MM.1S (cell line): ENCODE data around the gene FGGY.

Source experiments
- CTCF ChIP-seq: fragments of 300-600 bp; sonication (generic); IDR thresholded peaks from 2 replicates; pipeline ENCODE4 v1.5.1; 2016; ENCODE audit warnings: antibody characterized with exemption, low read length, mixed read lengths
- EZH2 ChIP-seq: fragments of 300-600 bp; sonication (generic); optimal IDR thresholded peaks from 2 replicates; pipeline ENCODE3; 2017; ENCODE audit warnings: low read depth, mild to moderate bottlenecking, antibody characterized with exemption, low read length, mixed read lengths
- EZH2phosphoT487 ChIP-seq: fragments of 300-600 bp; sonication (generic); IDR thresholded peaks from 2 replicates; pipeline ENCODE4 v1.6.1; 2018; ENCODE audit warnings: antibody characterized with exemption, low read length

GRCh38 chr1:59289570-59289969 is 7.3 kb upstream of the FGGY start:
- TF ChIP-seq EZH2 (no peak), CTCF (no peak), EZH2phosphoT487 (no peak)
